GM18498 (cell line): ENCODE data around the gene RAB43.

Experiments used
- ATAC-seq: cut with Tn5 transposase; IDR thresholded peaks from one replicate; pipeline ENCODE4 v1.9.1; 2021; ENCODE audit warnings: mild to moderate bottlenecking, moderate library complexity; ENCODE audit not compliant: unreplicated experiment

Gene RAB43

DNA sequence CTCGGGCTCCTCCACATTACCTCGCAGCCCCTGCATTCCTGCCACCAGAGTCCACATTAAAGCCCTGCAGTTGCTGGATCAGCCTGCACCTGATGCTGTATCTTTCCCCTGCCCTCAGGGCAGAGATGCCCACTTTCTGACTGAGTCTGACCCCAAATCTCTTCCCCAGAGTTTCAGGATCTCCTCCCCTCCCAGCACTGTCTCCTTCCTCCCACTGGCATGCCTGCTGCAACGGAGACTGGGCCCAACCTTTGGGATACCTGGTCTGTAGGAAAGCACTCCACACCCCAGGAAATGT is 81.6 kb downstream of the RAB43 start:
- ATAC-seq: no peak

DNA sequence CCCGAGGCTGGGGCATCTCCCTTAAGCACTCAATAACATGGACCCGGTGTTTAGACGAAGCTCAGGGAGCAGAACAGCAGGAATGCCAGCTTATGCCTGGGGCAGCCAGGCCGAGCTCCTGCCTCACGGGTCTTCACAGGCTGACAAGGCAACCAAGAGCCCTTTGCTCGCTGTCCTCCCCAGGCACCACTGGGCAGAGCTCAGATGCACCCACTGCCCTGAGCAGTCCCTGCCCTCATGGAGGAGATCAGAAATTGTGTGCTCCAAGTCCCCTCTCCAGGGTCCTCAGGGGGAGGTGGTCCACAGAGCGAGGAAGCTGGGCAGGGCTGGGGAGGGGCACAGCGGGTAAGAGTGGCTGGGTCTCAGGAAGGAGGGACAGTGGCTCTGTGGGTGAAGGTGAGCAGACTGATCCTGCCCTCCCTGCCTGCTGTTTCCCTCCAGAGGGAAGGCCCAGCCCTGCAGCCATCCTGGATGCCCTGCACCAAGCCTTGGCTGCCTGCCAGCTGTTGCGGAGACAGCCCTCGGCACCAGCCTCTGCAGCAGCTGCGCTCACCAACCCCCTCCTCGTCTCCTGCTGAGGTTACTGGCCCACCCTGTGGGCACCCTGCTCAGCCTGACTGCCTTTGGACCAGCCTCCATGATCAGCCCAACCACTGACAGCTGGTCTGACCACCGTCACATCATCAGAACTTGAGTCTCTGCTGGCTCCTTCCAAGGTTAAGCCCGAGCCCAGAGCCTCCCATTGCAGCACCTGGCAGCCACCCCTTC is 82.1 kb downstream of the RAB43 start:
- ATAC-seq: no peak

DNA sequence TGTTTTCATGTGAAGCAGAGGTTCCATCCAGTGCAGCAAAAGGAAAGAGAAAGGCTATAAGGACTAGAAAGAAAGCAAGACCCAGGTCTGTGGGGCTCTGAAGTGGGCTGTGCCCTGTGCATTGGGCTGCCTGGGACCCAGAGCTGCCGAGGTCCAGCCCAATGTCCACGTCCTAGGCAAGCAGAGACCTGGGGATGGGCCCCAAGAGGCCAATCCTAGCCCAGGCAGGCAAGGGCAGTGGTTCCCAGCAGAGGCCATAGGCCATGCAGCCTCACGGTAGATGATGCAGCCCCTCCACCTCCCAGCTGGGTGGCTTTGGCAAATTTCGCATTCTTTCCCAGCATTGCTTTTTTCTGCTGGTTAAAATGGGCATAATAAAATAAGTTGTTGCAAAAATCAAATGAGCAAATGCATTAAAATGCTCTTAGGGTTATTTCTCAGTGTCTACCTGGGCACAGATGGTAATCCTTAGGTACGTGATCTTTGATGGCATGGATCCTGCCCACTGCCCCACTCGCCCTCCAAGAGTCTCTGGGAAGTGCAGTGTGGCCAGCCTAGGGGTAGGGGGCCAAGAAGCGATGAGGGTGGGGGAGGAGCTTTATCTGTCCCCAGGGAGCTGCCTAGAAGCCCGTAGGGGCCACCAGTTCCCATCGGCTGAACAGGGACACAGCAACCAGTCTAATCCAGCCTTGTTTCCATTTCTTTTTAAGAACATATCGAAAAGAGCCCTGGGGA is 83.3 kb downstream of the RAB43 start:
- ATAC-seq: no peak
